Loucy (cell line): Measurements from ENCODE around the gene HCK.

Source experiments
- EZH2phosphoT487 ChIP-seq: fragments of 200-600 bp; IDR thresholded peaks from 2 replicates; pipeline ENCODE4 v1.6.1; 2018; ENCODE audit warnings: antibody characterized with exemption, mild to moderate bottlenecking, moderate library complexity, borderline replicate concordance
- TF ChIP-seq, protein P1 (sequence below): fragments of 200-600 bp; sonication (generic); conservative IDR thresholded peaks from 2 replicates; pipeline ENCODE4 v1.5.1; 2014; ENCODE audit warnings: mild to moderate bottlenecking, antibody characterized with exemption, low read length

DNA sequence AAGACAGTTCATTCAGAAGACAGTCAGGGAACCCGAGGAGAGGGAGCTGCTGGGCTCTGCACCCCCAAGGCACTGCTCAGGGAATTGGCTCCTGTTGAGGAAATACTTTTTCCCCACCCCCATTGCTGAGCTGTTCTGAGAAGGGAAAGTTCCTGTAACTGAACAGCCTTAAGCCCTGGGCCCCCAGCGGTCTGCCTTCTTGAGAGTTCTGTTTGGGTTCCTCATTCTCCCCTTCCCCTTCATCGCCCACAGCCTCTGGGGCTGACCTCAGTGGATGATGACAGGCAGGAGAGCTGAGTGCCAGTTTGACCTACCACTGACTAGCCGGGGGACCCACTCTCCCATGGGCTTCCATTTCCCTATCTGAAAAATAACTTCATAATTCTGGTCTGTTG is 10.7 kb downstream of the HCK start:
- TF ChIP-seq, protein P1, sequence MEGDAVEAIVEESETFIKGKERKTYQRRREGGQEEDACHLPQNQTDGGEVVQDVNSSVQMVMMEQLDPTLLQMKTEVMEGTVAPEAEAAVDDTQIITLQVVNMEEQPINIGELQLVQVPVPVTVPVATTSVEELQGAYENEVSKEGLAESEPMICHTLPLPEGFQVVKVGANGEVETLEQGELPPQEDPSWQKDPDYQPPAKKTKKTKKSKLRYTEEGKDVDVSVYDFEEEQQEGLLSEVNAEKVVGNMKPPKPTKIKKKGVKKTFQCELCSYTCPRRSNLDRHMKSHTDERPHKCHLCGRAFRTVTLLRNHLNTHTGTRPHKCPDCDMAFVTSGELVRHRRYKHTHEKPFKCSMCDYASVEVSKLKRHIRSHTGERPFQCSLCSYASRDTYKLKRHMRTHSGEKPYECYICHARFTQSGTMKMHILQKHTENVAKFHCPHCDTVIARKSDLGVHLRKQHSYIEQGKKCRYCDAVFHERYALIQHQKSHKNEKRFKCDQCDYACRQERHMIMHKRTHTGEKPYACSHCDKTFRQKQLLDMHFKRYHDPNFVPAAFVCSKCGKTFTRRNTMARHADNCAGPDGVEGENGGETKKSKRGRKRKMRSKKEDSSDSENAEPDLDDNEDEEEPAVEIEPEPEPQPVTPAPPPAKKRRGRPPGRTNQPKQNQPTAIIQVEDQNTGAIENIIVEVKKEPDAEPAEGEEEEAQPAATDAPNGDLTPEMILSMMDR, result no peak
- TF ChIP-seq EZH2phosphoT487, result no peak
